Astrocyte (in vitro differentiated cells and primary cell): ENCODE measurements around the gene CHN1. TPM values are rescaled to one million over a fixed set of nuclear protein-coding genes. Genes with fewer than 3 reads are reported as not detected.

Experiments used
- DNase-seq: peaks from one replicate; pipeline ENCODE4 v3.0.0-alpha.2; 2010; ENCODE audit warnings: low read depth
- FAIRE-seq: peaks from 2 replicates; lab custom pipeline; 2011; peaks lifted over from hg19 to GRCh38; lab: Jason Lieb, UNC
- H2AFZ ChIP-seq: 2 replicates; pipeline ENCODE4 v1.6.0; 2012; ENCODE audit warnings: low read depth, low read length, inconsistent platforms
- H3K27ac ChIP-seq: 2 replicates; pipeline ENCODE4 v1.5.1; 2011; ENCODE audit warnings: low read depth, low read length, inconsistent platforms
- H3K27me3 ChIP-seq: 2 replicates; pipeline ENCODE4 v1.6.0; 2011; ENCODE audit warnings: low read length, inconsistent platforms; ENCODE audit not compliant: insufficient read depth
- H3K36me3 ChIP-seq: 2 replicates; pipeline ENCODE4 v1.5.1; 2011; ENCODE audit warnings: low read length, inconsistent platforms; ENCODE audit not compliant: insufficient read depth
- H3K4me1 ChIP-seq: 2 replicates; pipeline ENCODE4 v1.5.1; 2011; ENCODE audit warnings: low read length, inconsistent platforms; ENCODE audit not compliant: insufficient read depth
- H3K4me2 ChIP-seq: 2 replicates; pipeline ENCODE4 v1.6.0; 2012; ENCODE audit warnings: low read length, inconsistent platforms
- H3K4me3 ChIP-seq: 2 replicates; pipeline ENCODE4 v1.5.1; 2011; ENCODE audit warnings: low read depth, mild to moderate bottlenecking, low read length, inconsistent platforms; ENCODE audit not compliant: insufficient read depth
- H3K79me2 ChIP-seq: 2 replicates; pipeline ENCODE4 v1.6.0; 2012; ENCODE audit warnings: mild to moderate bottlenecking, low read length, inconsistent platforms; ENCODE audit not compliant: insufficient read depth
- H3K9ac ChIP-seq: 2 replicates; pipeline ENCODE4 v1.6.0; 2012; ENCODE audit warnings: mild to moderate bottlenecking, low read length, inconsistent platforms
- H3K9me3 ChIP-seq: 2 replicates; pipeline ENCODE4 v1.5.1; 2012; ENCODE audit warnings: low read depth, mild to moderate bottlenecking, low read length, inconsistent platforms; ENCODE audit not compliant: insufficient read depth
- H4K20me1 ChIP-seq: 2 replicates; pipeline ENCODE4 v1.6.0; 2012; ENCODE audit warnings: low read length, inconsistent platforms; ENCODE audit not compliant: insufficient read depth
- H3K27ac Mint-ChIP-seq: one replicate; pipeline ENCODE4 v1.8.0; 2021; ENCODE audit warnings: mild to moderate bottlenecking, mixed read lengths; ENCODE audit not compliant: unreplicated experiment
- H3K27me3 Mint-ChIP-seq: one replicate; pipeline ENCODE4 v1.8.0; 2021; ENCODE audit warnings: low read depth, mixed read lengths; ENCODE audit not compliant: unreplicated experiment
- H3K36me3 Mint-ChIP-seq: one replicate; pipeline ENCODE4 v1.8.0; 2021; ENCODE audit warnings: low read depth, mixed read lengths; ENCODE audit not compliant: unreplicated experiment
- H3K4me1 Mint-ChIP-seq: one replicate; pipeline ENCODE4 v1.8.0; 2021; ENCODE audit warnings: low read depth, mixed read lengths; ENCODE audit not compliant: unreplicated experiment
- H3K4me3 Mint-ChIP-seq: one replicate; pipeline ENCODE4 v1.8.0; 2021; ENCODE audit warnings: mild to moderate bottlenecking, moderate library complexity, mixed read lengths; ENCODE audit not compliant: unreplicated experiment
- H3K9me3 Mint-ChIP-seq: one replicate; pipeline ENCODE4 v1.8.0; 2021; ENCODE audit warnings: mild to moderate bottlenecking, mixed read lengths; ENCODE audit not compliant: unreplicated experiment
- CTCF ChIP-seq: IDR thresholded peaks from 2 replicates; pipeline ENCODE4 v1.5.1; 2011; ENCODE audit warnings: low read depth, mild to moderate bottlenecking, inconsistent platforms, low read length, moderate library complexity; ENCODE audit not compliant: insufficient read depth
- EZH2 ChIP-seq: IDR thresholded peaks from 2 replicates; pipeline ENCODE4 v1.6.1; 2012; ENCODE audit warnings: mild to moderate bottlenecking, low read length, inconsistent platforms; ENCODE audit not compliant: insufficient read depth
- total RNA-seq: library from RNA; stranded (reverse); gene quantifications from 2 replicates; pipeline ENCODE4 v1.2.1, GENCODE V29; 2021

The CHN1 gene
- total RNA-seq, 1 donor from 2014 or later = 23.9 TPM

GRCh38 chr2:174984561-174984960, 20.6 kb downstream of the CHN1 start:
- H3K4me1 Mint-ChIP-seq = peaks cover 6% of the 10 kb centered on the region
- H3K4me3 Mint-ChIP-seq = no peak overlapping the region

DNA sequence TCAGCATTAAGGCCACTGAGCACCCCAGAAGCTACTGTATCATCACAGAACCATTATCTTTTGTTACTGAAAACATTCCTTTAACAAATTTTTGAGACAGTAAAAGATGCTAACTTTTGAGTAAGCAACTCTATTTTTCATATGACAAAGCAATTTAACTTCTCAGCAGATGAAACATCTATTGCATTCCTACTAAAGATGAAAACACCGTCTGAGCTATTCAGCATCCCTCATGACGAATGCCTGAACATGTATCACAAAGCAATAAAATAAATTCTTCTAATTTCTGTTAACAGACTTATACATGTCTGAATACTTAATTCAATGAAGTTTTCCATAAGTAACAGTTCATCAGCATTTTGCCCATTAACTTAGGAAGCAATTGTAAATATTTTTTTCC, 23.9 kb downstream of the CHN1 start:
- FAIRE-seq (no peak), DNase-seq (no peak)
- Mint-ChIP-seq H3K27me3 (no peaks in the 10 kb centered on the region), H3K4me1 (peaks cover 6% of the 10 kb centered on the region), H3K9me3 (no peaks in the 10 kb centered on the region), H3K4me3 (no peak overlapping the region), H3K36me3 (no peaks in the 10 kb centered on the region), H3K27ac (no peak overlapping the region)
- Histone ChIP-seq H3K27ac (no peak overlapping the region), H3K4me1 (no peaks in the 10 kb centered on the region), H3K4me3 (no peak overlapping the region), H3K27me3 (no peaks in the 10 kb centered on the region), H3K79me2 (no peaks in the 10 kb centered on the region), H3K9me3 (no peaks in the 10 kb centered on the region), H2AFZ (no peak overlapping the region), H3K9ac (no peak overlapping the region), H3K4me2 (no peak overlapping the region), H3K36me3 (no peaks in the 10 kb centered on the region), H4K20me1 (no peaks in the 10 kb centered on the region)
- TF ChIP-seq EZH2 = no peak
- TF ChIP-seq CTCF = no peak

More at GRCh38 chr2:174984561-174984960, 20.6 kb downstream of the CHN1 start:
- TF ChIP-seq EZH2 = no peak
- no peak for TF ChIP-seq CTCF
- Histone ChIP-seq H3K9ac (no peak overlapping the region), H3K36me3 (no peaks in the 10 kb centered on the region), H3K27me3 (no peaks in the 10 kb centered on the region), H3K4me1 (no peaks in the 10 kb centered on the region), H3K4me2 (no peak overlapping the region), H3K9me3 (no peaks in the 10 kb centered on the region), H3K79me2 (no peaks in the 10 kb centered on the region), H3K27ac (no peak overlapping the region), H4K20me1 (no peaks in the 10 kb centered on the region), H2AFZ (no peak overlapping the region), H3K4me3 (no peak overlapping the region)
- H3K36me3 Mint-ChIP-seq = no peaks in the 10 kb centered on the region
- H3K27ac Mint-ChIP-seq = no peak overlapping the region
- no peak for FAIRE-seq
- H3K9me3 Mint-ChIP-seq = no peaks in the 10 kb centered on the region
- no peaks in the 10 kb centered on the region for H3K27me3 Mint-ChIP-seq
- no peak for DNase-seq

GRCh38 chr2:174979996-174980395, 25.2 kb downstream of the CHN1 start:
- H3K27ac ChIP-seq = no peak overlapping the region
- no peaks in the 10 kb centered on the region for H3K27me3 ChIP-seq
- H3K4me1 Mint-ChIP-seq = peaks cover 9% of the 10 kb centered on the region
- no peaks in the 10 kb centered on the region for H3K4me1 ChIP-seq
- H3K9me3 Mint-ChIP-seq = no peaks in the 10 kb centered on the region
- no peak overlapping the region for H3K4me3 ChIP-seq
- no peaks in the 10 kb centered on the region for H3K9me3 ChIP-seq
- no peak for DNase-seq
- H3K79me2 ChIP-seq = no peaks in the 10 kb centered on the region
- H4K20me1 ChIP-seq = no peaks in the 10 kb centered on the region
- no peak overlapping the region for H3K27ac Mint-ChIP-seq
- no peak overlapping the region for H2AFZ ChIP-seq
- FAIRE-seq = no peak
- H3K4me2 ChIP-seq = no peak overlapping the region
- H3K36me3 Mint-ChIP-seq = no peaks in the 10 kb centered on the region
- H3K27me3 Mint-ChIP-seq = no peaks in the 10 kb centered on the region
- no peak overlapping the region for H3K4me3 Mint-ChIP-seq
- no peaks in the 10 kb centered on the region for H3K36me3 ChIP-seq
- no peak for TF ChIP-seq EZH2
- no peak for TF ChIP-seq CTCF
- H3K9ac ChIP-seq = no peak overlapping the region
